HepG2 (cell line): ENCODE measurements around the gene PLPPR3. TPM values are rescaled to one million over a fixed set of nuclear protein-coding genes. Genes with fewer than 3 reads are reported as not detected.

Source experiments
- NRL ChIP-seq: sonication (generic); formaldehyde crosslinking; IDR thresholded peaks from 2 replicates; pipeline ENCODE4 v1.5.0; 2020; ENCODE audit warnings: missing genetic modification reagents, mild to moderate bottlenecking, moderate library complexity, borderline replicate concordance
- RBM39 ChIP-seq: fragments of 200-400 bp; formaldehyde crosslinking; IDR thresholded peaks from one replicate; pipeline ENCODE4 v1.6.1; 2018; ENCODE audit warnings: antibody characterized with exemption, mild to moderate bottlenecking, low read depth, low read length; ENCODE audit not compliant: poor library complexity, severe bottlenecking
- SALL1 ChIP-seq: sonication (generic); formaldehyde crosslinking; IDR thresholded peaks from 2 replicates; pipeline ENCODE4 v1.8.0; 2022; ENCODE audit warnings: mild to moderate bottlenecking, missing genetic modification reagents
- TRIM22 ChIP-seq: fragments of 450-650 bp; IDR thresholded peaks from 2 replicates; pipeline ENCODE4 v1.6.1; 2017
- ZNF180 ChIP-seq: sonication (generic); formaldehyde crosslinking; IDR thresholded peaks from 2 replicates; pipeline ENCODE4 v1.4.0; 2020; ENCODE audit warnings: low read depth, missing genetic modification reagents, borderline replicate concordance
- ZNF281 ChIP-seq: sonication (generic); formaldehyde crosslinking; IDR thresholded peaks from 2 replicates; pipeline ENCODE4 v1.4.0; 2020; ENCODE audit warnings: missing genetic modification reagents, borderline replicate concordance
- ZNF362 ChIP-seq: sonication (generic); formaldehyde crosslinking; IDR thresholded peaks from 2 replicates; pipeline ENCODE4 v1.4.0; 2020; ENCODE audit warnings: missing genetic modification reagents, mild to moderate bottlenecking, borderline replicate concordance
- ZNF44 ChIP-seq: sonication (generic); formaldehyde crosslinking; IDR thresholded peaks from 2 replicates; pipeline ENCODE4 v1.5.1; 2020; ENCODE audit warnings: mild to moderate bottlenecking, missing genetic modification reagents
- ZNF564 ChIP-seq: sonication (generic); formaldehyde crosslinking; IDR thresholded peaks from 2 replicates; pipeline ENCODE4 v1.8.1; 2023; ENCODE audit warnings: mild to moderate bottlenecking, missing genetic modification reagents
- ZNF598 ChIP-seq: sonication (generic); formaldehyde crosslinking; IDR thresholded peaks from 2 replicates; pipeline ENCODE4 v1.5.1; 2020; ENCODE audit warnings: mild to moderate bottlenecking, missing genetic modification reagents, borderline replicate concordance
- ZNF75D ChIP-seq: sonication (generic); formaldehyde crosslinking; IDR thresholded peaks from 2 replicates; pipeline ENCODE4 v1.8.1; 2023; ENCODE audit warnings: missing genetic modification reagents, mild to moderate bottlenecking, borderline replicate concordance
- polyA plus RNA-seq, 8 experiments: library from polyadenylated mRNA; depleted of rRNA in 3 of 8; stranded (reverse) in 7 of 8; unstranded in 1 of 8; fragments of >200 nt; fragmentation: Illumina TruSeq in 4 of 8; extraction: Trizol in 4 of 8; gene quantifications; 2 replicates each; pipeline versions ENCODE4 v1.2.1 to v1.2.3, GENCODE V29; 2011 to 2016; ENCODE audit warnings: low read depth in 4 of 8, missing spikeins in 1 of 8, mixed read lengths in 1 of 8; ENCODE audit not compliant: insufficient read depth in 1 of 8
- total RNA-seq, 5 experiments: library from RNA; depleted of rRNA; stranded (reverse); fragments of >200 nt; fragmentation: Illumina TruSeq; extraction: Trizol; gene quantifications; 2 replicates each; pipeline ENCODE4 v1.2.3, GENCODE V29; 2016; ENCODE audit warnings: low read depth in 1 of 5
- TF ChIP-seq, protein P1 (sequence below): sonication (generic); formaldehyde crosslinking; IDR thresholded peaks from 2 replicates; pipeline ENCODE4 v1.8.1; 2023; ENCODE audit warnings: mild to moderate bottlenecking, missing genetic modification reagents, borderline replicate concordance

The PLPPR3 gene
- total and polyA plus RNA-seq, 2 of the 13 experiments (the other 11 are each of a cell fraction or from before 2014, with no cell fraction given) = 0.07 to 0.16 TPM

GRCh38 chr19:778910-779653 lies 42.7 kb downstream of the PLPPR3 start (continued):
- TF ChIP-seq ZNF598 = no peak
- TF ChIP-seq TRIM22 = no peak
- TF ChIP-seq ZNF75D (CRISPR knock-in tag) = no peak
- no peak for TF ChIP-seq ZNF44 (CRISPR knock-in tag)
- peak; percentile 72; the same call in 1 of the 2 replicates for TF ChIP-seq NRL (CRISPR knock-in tag)
- no peak for TF ChIP-seq RBM39
- TF ChIP-seq ZNF281 (CRISPR knock-in tag) = peak; percentile 62; the same call in 1 of the 2 replicates
- TF ChIP-seq ZNF180 (CRISPR knock-in tag) = no peak
- no peak; the same call in 1 of the 2 replicates for TF ChIP-seq ZNF362 (CRISPR knock-in tag)
- TF ChIP-seq, protein P1, sequence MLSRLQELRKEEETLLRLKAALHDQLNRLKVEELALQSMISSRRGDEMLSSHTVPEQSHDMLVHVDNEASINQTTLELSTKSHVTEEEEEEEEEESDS = peak; percentile 60; the same call in 1 of the 2 replicates
- TF ChIP-seq ZNF564 (CRISPR knock-in tag) = peak; percentile 82; the same call in 1 of the 2 replicates
- TF ChIP-seq SALL1 (CRISPR knock-in tag) = peak; percentile 90
